ENCODE results near the gene FBXW4.
"Not testable (repeated sequence)": the region's sequence is repeated elsewhere in the genome, so short reads cannot be mapped to it uniquely, and the experiment has no call there.

The FBXW4 gene

DNA sequence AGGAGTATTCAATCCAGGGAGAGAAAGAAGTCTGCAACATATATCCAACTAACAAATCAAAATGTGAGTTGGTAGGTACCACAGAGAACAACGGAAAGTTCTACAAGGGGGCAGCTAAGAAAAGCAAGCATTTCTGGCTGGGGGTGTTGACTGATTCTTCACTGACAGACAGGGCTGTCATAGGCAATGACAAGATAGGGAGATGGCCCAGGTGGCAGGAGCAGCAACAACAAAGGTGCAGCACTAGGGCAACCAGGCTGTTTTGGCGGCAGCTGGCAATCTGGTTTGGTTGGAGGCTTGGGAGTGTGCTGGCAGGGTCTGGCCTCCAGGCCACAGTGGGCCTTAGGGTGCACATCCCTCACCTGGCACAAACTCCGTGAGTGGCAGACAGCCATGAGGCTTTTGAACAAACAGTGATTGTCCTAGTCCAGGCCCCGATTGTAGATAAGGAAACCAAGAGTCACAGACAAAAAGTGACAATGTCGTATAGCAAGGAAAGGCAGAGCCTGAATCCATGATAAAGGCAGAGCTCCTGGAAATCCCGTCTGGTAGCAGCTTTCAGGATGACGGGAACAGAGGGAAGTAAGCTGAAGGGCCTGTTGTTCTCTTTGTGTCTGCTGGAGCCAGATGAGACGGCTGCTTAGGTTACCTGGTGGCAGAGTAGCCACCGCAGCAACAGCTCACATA is 78.4 kb downstream of the FBXW4 start:
- DNase-seq (ENCODE audit: low spot score) = no peak

DNA sequence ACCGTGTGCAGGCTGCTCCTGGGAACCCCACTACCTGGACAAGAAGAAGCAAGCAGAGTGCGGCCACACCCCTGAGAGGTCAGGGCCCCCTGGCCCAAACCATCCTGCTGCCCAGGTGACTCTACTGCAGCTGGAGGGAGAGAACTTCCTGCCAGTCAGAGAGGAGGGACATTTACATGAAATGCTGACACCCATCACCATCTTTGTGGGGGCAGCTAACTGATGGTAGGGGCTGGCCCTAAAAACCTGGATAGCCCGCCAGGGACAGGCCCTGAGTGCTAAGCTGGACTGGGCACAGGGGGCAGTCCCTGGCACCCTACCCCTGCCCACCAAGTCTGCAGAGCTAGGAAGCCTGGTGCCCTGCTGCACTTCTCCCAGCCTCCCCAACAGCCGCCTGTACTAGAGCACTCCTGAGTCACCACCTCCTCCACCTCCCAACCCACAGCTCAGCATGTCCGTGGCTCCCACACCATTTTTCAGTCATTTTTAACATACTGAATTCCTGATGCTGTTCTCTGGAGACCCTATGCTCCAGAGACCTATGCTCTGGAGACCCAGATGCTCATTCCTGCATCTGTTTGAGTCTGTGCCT is 79.3 kb downstream of the FBXW4 start:
- DNase-seq (ENCODE audit: low spot score) = no peak

- DNase-seq (ENCODE audit: low spot score) = no peak
Measured at GRCh38 chr10:101614663-101615524, 80.1 kb downstream of the FBXW4 start.

DNA sequence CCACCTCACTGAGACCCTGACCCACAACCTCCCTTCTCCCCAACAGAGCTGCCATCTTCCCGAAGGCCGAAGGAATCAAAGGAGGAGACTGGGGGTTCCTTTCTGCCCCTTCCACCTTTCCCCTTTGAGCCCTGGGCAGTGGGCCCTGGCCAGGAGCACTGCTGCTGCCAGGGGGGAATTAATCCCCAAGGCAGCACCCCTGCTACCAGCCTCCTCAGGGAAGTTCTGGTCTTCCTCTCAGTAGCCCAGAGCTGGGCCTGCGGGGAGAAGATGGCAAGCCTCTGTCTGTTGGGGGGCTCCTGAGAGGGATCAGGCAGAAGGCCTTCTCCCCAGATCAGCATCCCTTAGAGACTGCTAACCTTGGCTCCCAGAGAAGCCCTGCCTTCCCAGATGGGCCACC is 81.3 kb downstream of the FBXW4 start:
- no peak for DNase-seq (ENCODE audit: low spot score)

- peak; percentile 78 for DNase-seq (ENCODE audit: low spot score)
Measured at GRCh38 chr10:101612872-101613271, 82.1 kb downstream of the FBXW4 start.

GRCh38 chr10:101612086-101612485 is 82.9 kb downstream of the FBXW4 start:
- DNase-seq (ENCODE audit: low spot score) = no peak

DNA sequence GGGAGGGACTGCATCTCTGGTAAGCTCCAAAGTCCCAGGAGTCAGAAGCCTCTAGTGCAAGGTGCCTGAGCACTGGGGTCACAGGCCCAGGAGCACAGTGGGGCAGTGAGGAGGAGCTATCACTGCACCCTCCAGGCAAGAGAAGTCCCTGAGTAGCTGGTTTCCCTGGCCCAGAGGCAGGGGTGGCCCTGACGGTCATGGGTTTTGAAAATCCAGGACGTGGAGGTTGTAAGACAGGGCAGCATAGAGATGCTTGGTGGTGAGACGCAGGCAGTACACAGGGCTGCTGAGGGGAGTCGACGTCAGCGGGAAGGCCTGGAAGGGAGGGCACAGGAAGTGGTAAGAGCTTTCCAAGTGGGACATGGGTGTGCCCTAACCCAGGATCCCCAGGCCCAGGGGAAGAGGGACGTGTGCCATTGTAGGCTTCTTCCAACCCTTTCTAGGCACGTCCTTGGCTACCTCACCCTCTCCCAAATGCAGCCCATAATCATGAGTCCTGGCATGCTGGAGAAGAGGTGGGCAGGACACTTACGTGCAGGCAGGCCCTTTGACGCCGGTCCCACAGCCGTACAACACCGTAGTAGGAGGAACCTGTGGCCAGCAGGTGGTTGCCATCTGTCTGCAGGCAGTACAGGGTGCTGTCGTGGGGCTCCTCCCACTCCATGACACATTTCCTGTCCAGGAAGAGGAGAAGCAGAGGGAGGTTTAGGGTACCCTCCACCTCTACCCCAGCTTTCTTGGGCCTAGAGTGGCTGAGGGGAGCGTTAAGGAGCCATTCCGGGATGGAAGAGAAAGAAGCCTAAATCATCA is 83.7 kb downstream of the FBXW4 start:
- no peak for DNase-seq (ENCODE audit: low spot score)

DNA sequence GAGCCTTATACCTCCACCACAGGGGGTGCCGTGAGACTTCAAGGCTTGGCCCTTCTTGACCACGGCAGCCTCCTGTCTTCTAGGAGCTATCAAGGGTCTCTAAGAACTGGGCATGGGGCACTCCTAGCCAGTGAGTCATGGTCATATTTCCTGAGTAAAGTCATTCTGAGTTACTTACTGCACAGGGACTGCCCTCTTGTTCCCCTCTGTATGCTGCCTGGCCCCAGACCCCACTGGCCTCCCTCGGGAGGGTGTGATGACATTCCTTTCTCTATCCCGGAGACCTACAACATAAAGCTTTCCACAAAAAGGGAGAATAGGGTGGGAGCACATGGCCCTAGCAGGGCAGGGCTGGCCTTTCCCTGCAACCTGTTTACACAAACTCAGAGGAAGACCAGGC is 85.5 kb downstream of the FBXW4 start:
- no peak for DNase-seq (ENCODE audit: low spot score)

- DNase-seq (ENCODE audit: low spot score) = no peak
Measured at GRCh38 chr10:101607124-101607523, 87.8 kb downstream of the FBXW4 start.

DNA sequence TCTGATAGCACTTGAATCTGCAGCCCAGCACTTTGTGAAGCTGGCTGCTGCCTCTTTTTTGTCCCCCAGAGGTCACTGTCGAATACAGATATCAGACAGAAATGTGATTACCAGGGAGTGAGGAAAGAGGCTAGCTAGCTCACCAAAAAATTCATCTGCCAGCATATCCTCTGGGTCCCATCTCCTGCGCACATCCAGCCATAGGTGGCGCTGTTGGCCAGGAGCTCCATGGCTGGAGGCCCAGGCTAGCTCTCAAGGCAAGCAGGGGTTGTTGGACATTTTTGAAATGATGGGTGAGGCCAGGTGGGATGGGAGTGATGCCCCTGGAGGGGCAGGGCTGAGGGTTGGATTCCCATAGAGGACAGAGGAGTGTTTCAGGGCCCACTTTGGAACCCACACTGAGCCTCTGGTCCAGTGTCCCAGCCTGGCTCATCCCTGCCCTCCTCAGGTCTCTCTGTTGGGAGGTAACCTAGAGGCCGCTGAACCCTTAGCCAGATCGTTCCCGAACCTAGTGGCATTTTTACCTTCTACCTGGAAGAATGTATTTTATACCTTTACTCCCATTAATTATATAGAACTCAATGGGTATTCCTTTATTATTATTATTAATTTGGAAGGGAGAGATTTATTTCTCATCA is 92.1 kb downstream of the FBXW4 start:
- DNase-seq (ENCODE audit: low spot score) = peak; percentile 80

DNA sequence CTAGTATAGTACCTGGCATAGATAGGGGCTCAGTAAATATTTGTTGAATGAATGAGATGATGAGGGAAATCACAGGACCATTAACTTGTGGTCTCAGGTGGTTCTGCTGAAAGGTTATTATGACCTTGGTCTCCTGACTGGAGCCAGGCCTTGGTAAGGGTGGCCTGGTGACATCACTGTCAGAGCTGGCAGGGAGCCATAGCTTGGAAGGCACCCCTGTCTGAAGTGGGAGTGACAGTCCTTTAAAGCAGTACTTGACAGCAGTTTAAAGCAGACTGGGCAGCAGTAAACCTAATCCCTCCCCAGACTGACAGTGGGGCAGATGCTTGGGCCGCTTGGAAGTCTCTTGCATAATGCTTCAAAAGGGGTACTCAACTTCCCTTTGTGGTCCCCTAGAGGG is 93.4 kb downstream of the FBXW4 start:
- no peak for DNase-seq (ENCODE audit: low spot score)

DNA sequence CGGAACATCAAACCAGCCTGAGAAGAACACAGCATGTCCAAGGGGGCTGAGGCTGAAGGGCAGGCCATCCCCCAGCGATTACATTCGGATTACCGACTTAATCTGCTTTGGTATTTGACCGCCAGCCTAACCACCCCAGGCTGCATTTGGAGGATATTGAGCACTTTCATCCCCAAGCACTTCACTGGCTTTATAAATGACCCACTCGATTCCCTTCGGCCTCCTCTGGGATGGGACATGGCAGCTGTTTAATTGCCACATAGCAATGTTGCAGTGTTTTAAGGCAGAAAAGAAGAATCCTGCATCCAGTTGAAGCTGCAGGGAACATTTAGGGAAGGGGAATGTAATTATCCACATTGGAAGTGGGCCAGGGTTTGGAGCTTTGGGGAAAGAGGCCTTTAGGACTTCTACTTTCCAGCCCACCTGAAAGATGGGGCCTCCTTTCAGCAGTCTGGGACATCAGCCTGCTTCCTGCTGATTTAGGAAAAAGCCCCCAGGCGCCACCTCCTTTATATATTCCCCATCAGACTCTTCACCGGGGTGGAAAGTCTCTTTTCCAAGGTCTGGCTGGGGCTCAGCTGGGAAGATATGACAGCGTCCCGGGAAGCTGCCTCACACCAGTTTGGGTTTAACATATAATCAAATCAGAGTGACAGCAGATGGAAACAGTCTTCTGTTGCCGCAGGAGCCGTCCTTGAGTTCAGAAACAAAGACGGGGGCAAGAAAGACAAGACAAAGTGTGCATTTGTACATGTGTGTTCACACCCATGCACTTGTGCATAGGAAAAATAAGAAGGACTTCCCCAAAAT is 97.7 kb downstream of the FBXW4 start:
- peak; percentile 49 for DNase-seq (ENCODE audit: low spot score)

DNA sequence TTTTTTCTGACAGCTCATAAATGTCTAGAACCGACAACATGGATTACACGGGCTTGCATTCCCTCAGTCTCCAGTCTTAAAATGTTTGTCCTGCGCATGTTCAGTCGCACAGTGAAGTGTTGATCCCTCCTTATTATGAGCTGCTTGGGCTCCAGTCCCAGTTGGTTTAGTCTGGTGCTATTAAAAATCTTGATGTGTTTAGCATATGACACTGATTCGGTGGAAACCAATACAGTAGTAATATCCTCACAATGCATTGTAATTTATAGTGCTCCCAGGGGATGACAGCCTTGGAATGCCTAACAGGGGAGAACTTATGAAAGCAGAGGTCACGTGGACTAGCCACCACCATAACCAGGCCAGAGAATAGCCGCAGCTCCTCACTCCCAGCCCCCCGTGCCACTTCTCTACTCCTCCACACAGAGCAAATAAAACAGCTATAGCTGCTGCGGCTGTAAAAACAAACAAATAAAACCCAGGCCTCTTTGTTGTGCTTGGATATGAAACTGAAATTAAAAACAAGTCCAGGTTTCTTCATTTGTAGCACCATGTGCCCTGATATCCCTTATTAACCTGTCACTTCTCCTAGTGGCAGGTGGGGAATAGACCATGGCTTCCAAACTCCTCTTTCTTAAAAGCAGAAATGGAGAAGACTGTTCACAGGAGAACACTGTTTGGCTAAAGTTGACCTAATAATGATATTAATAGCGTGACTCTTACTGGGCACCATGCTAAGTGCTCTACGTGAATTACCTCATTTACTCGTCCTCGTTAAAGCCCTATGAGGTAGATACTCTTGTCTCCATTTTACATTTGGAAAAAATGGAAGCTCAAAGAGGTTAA is 99.2 kb downstream of the FBXW4 start:
- DNase-seq (ENCODE audit: low spot score) = peak; percentile 50

GRCh38 chr10:101593331-101593730 is 101.6 kb downstream of the FBXW4 start:
- DNase-seq (ENCODE audit: low spot score) = not testable (repeated sequence)

DNA sequence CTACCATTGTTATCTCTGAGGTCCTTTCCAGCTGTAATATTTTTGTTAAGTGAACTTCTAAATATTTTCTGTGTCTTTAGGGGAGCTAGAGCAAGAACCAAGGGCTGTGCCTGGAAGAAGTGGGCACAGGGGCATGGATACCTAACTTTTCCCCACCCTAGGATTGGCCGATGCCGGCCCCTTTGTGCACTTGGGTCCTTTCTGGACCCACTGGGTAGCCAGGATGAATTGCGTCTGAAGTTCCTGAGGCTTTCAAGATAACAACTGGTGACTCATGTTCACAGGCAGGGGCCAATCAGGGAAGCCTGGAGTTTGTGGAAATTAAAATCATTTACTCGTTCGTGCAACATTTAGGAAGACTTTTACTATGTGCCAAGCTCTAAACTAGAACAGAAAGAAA is 106.1 kb downstream of the FBXW4 start:
- DNase-seq (ENCODE audit: low spot score) = no peak

- peak; percentile 89 for DNase-seq (ENCODE audit: low spot score)
Measured at GRCh38 chr10:101587725-101588653, 107.0 kb downstream of the FBXW4 start, which contains the start of the genes DPCD and POLL. Gene DPCD (plus strand): TSS chr10:101588321. CDS start chr10:101588337, 16 bp downstream. Gene POLL (minus strand): TSS chr10:101588257. CDS start chr10:101587360, 897 bp downstream.

DNA sequence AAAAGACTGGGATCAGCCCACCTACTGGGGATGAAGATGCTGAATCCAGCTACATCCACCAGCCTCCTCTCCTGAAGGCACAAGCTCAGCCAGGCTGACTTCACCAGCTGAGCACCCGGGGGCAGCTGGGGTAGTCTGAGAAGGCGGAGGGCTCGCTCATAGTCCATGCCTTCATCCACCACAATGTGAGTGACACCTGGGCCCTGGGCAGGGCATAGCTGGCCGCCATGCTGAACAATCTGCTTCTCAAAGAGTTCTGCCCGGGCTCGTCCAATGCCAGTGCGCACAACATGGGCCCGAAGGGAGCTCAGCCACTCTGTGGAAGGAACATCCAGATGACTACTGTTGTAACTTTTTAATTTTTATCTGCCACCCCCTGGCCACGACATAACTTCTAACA is 109.1 kb downstream of the FBXW4 start:
- DNase-seq (ENCODE audit: low spot score) = no peak

Measured in D341Med (cell line).